H1 (cell line): ENCODE measurements around the gene ANKRD11. TPM values are rescaled to one million over a fixed set of nuclear protein-coding genes. Genes with fewer than 3 reads are reported as not detected.

ENCODE experiments used
- JUND ChIP-seq: IDR thresholded peaks from 2 replicates; pipeline ENCODE4 v1.6.1; 2011; ENCODE audit warnings: mild to moderate bottlenecking, improper control_type of control experiment, low read length
- SP2 ChIP-seq: IDR thresholded peaks from 2 replicates; pipeline ENCODE4 v1.6.1; 2012; ENCODE audit warnings: mild to moderate bottlenecking, low read length, inconsistent platforms
- polyA plus RNA-seq, 7 experiments: library from polyadenylated mRNA; depleted of rRNA in 3 of 7; stranded (reverse) in 5 of 7; unstranded in 2 of 7; fragments of >200 nt in 5 of 7; fragments of 200-250 nt in 2 of 7; gene quantifications; 1 replicate in 5 of 7; 2 replicates in 1 of 7; 4 replicates in 1 of 7; pipeline versions ENCODE4 v1.2.1 to v1.2.3, GENCODE V29; 2011 to 2013; ENCODE audit warnings: missing spikeins in 2 of 7, mixed read lengths in 2 of 7
- total RNA-seq: library from RNA; stranded (reverse); fragmentation: NEBNext Ultra II Directional; extraction: Animal tissue kit (Norgen Biotek cat#: 25700); gene quantifications from 2 replicates; pipeline ENCODE4 v1.2.1, GENCODE V29; 2021
- TF ChIP-seq, protein P1 (sequence below), 3 experiments: IDR thresholded peaks; 1 replicate in 2 of 3; 2 replicates in 1 of 3; pipeline versions ENCODE4 v1.5.1 to v1.6.1; 2011; ENCODE audit warnings: low read length in 3 of 3, mild to moderate bottlenecking in 3 of 3, inconsistent platforms in 2 of 3, low read depth in 1 of 3, moderate library complexity in 1 of 3; ENCODE audit not compliant: insufficient read depth in 1 of 3; ENCODE audit errors: control extremely low read depth in 1 of 3
- TF ChIP-seq, protein P2 (sequence below): fragments of 300-600 bp; sonication (generic); IDR thresholded peaks from 2 replicates; pipeline ENCODE4 v1.7.1; 2012; ENCODE audit warnings: low read length, moderate library complexity, mild to moderate bottlenecking, inconsistent platforms; ENCODE audit not compliant: insufficient replicate concordance

The ANKRD11 gene
- total and polyA plus RNA-seq, 2 of the 8 experiments (the other 6 are each of a cell fraction or from before 2014, with no cell fraction given), result 46.5 to 142 TPM

DNA sequence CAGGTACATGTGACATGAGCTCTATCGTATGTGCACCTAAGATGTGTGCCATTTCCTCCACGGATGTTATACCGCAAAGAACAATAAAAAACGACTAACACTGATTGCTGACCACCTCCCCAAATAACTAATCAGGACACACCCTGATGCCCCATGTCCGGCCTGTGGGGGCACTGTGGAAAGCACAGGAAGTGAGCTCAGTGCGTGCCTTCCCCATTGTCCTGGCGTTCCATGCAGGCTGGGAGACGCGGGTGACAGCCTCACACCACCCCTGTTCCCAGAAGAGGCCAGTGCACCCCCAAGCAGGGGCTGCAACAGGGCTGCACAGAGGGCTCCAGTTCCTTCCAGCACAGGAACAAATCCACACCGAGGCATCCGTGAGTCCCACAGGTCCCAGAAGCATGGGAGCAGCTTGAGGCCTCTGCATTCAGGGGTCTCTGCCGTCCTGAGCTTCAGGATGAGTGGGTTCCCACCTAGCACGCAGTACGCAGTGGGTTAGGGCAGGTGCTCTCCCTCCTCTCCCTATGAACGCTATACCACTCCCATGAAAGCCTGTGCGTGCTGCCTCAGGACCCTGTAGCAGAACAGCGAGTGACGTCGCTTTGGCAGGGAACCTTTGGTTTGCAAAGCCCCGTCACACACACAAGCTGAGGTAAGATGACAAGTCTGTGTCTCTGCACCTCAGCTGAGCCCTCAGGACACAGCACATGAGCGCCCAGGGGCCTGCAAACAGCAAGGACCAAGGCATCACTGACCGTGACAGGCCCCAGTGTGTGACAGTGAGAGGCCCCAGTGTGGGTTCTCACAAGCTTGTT, 155.2 kb downstream of the ANKRD11 start (continued):
- TF ChIP-seq, protein P1, sequence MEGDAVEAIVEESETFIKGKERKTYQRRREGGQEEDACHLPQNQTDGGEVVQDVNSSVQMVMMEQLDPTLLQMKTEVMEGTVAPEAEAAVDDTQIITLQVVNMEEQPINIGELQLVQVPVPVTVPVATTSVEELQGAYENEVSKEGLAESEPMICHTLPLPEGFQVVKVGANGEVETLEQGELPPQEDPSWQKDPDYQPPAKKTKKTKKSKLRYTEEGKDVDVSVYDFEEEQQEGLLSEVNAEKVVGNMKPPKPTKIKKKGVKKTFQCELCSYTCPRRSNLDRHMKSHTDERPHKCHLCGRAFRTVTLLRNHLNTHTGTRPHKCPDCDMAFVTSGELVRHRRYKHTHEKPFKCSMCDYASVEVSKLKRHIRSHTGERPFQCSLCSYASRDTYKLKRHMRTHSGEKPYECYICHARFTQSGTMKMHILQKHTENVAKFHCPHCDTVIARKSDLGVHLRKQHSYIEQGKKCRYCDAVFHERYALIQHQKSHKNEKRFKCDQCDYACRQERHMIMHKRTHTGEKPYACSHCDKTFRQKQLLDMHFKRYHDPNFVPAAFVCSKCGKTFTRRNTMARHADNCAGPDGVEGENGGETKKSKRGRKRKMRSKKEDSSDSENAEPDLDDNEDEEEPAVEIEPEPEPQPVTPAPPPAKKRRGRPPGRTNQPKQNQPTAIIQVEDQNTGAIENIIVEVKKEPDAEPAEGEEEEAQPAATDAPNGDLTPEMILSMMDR (IDR thresholded peaks at IDR 0.05; ENCODE audit: control extremely low read depth in 1 of 3, insufficient read depth in 1 of 3, low read depth in 1 of 3, low read length in 3 of 3), result peak in 2 of 3 experiments; percentile 44 to 52; a peak in 2 of 4 replicates
- TF ChIP-seq, protein P2, sequence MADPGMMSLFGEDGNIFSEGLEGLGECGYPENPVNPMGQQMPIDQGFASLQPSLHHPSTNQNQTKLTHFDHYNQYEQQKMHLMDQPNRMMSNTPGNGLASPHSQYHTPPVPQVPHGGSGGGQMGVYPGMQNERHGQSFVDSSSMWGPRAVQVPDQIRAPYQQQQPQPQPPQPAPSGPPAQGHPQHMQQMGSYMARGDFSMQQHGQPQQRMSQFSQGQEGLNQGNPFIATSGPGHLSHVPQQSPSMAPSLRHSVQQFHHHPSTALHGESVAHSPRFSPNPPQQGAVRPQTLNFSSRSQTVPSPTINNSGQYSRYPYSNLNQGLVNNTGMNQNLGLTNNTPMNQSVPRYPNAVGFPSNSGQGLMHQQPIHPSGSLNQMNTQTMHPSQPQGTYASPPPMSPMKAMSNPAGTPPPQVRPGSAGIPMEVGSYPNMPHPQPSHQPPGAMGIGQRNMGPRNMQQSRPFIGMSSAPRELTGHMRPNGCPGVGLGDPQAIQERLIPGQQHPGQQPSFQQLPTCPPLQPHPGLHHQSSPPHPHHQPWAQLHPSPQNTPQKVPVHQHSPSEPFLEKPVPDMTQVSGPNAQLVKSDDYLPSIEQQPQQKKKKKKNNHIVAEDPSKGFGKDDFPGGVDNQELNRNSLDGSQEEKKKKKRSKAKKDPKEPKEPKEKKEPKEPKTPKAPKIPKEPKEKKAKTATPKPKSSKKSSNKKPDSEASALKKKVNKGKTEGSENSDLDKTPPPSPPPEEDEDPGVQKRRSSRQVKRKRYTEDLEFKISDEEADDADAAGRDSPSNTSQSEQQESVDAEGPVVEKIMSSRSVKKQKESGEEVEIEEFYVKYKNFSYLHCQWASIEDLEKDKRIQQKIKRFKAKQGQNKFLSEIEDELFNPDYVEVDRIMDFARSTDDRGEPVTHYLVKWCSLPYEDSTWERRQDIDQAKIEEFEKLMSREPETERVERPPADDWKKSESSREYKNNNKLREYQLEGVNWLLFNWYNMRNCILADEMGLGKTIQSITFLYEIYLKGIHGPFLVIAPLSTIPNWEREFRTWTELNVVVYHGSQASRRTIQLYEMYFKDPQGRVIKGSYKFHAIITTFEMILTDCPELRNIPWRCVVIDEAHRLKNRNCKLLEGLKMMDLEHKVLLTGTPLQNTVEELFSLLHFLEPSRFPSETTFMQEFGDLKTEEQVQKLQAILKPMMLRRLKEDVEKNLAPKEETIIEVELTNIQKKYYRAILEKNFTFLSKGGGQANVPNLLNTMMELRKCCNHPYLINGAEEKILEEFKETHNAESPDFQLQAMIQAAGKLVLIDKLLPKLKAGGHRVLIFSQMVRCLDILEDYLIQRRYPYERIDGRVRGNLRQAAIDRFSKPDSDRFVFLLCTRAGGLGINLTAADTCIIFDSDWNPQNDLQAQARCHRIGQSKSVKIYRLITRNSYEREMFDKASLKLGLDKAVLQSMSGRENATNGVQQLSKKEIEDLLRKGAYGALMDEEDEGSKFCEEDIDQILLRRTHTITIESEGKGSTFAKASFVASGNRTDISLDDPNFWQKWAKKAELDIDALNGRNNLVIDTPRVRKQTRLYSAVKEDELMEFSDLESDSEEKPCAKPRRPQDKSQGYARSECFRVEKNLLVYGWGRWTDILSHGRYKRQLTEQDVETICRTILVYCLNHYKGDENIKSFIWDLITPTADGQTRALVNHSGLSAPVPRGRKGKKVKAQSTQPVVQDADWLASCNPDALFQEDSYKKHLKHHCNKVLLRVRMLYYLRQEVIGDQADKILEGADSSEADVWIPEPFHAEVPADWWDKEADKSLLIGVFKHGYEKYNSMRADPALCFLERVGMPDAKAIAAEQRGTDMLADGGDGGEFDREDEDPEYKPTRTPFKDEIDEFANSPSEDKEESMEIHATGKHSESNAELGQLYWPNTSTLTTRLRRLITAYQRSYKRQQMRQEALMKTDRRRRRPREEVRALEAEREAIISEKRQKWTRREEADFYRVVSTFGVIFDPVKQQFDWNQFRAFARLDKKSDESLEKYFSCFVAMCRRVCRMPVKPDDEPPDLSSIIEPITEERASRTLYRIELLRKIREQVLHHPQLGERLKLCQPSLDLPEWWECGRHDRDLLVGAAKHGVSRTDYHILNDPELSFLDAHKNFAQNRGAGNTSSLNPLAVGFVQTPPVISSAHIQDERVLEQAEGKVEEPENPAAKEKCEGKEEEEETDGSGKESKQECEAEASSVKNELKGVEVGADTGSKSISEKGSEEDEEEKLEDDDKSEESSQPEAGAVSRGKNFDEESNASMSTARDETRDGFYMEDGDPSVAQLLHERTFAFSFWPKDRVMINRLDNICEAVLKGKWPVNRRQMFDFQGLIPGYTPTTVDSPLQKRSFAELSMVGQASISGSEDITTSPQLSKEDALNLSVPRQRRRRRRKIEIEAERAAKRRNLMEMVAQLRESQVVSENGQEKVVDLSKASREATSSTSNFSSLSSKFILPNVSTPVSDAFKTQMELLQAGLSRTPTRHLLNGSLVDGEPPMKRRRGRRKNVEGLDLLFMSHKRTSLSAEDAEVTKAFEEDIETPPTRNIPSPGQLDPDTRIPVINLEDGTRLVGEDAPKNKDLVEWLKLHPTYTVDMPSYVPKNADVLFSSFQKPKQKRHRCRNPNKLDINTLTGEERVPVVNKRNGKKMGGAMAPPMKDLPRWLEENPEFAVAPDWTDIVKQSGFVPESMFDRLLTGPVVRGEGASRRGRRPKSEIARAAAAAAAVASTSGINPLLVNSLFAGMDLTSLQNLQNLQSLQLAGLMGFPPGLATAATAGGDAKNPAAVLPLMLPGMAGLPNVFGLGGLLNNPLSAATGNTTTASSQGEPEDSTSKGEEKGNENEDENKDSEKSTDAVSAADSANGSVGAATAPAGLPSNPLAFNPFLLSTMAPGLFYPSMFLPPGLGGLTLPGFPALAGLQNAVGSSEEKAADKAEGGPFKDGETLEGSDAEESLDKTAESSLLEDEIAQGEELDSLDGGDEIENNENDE, result no peak
- TF ChIP-seq JUND (no peak), SP2 (no peak)
- TF ChIP-seq, all 59 proteins: peak for 2
